ENCODE results near the gene DNM3. TPM values are rescaled to one million over a fixed set of nuclear protein-coding genes. Genes with fewer than 3 reads are reported as not detected.
A peak's percentile ranks its signal among the peaks of the same experiment; 100 is the strongest.

The DNM3 gene
- polyA plus RNA-seq, 3 donors: 0.15 TPM; not detected in 2

GRCh38 chr1:171965777-171966176 is 124.5 kb downstream of the DNM3 start:
- no peaks in the 10 kb centered on the region for H3K4me1 ChIP-seq (ENCODE audit: control insufficient read depth in 1 of 2, insufficient read depth in 2 of 2, low read length in 2 of 2)
- intact Hi-C loops (cut with micrococcal nuclease): no loop called here
- no peak overlapping the region for H3K27ac Mint-ChIP-seq
- H3K27me3 Mint-ChIP-seq (ENCODE audit: low read depth in 3 of 3): peaks cover 0 to 2% (median 0%) of the 10 kb centered on the region in 3 donors
- H3K4me1 Mint-ChIP-seq: peaks cover 4% of the 10 kb centered on the region
- no peak overlapping the region for H3K4me3 ChIP-seq (replicated peaks in 1 of 3; ENCODE audit: low read depth in 2 of 3, low read length in 3 of 3)
- no peak overlapping the region for H3K27ac ChIP-seq (ENCODE audit: low read depth in 1 of 2, low read length in 2 of 2)
- H3K9me3 ChIP-seq (replicated peaks in 1 of 2; ENCODE audit: control insufficient read depth in 1 of 2, insufficient read depth in 1 of 2, low read length in 2 of 2): no peaks in the 10 kb centered on the region
- H3K36me3 Mint-ChIP-seq: no peaks in the 10 kb centered on the region
- no peak overlapping the region for H2AFZ ChIP-seq (ENCODE audit: insufficient read depth, low read depth, low read length, poor library complexity, severe bottlenecking)
- H3K36me3 ChIP-seq (replicated peaks in 1 of 2; ENCODE audit: control insufficient read depth in 1 of 2, insufficient read depth in 2 of 2, low read length in 2 of 2): no peaks in the 10 kb centered on the region
- H3K79me2 ChIP-seq (ENCODE audit: insufficient read depth, low read length): no peaks in the 10 kb centered on the region
- peaks cover 0 to 1% (median 0%) of the 10 kb centered on the region in 7 donors for H3K9me3 Mint-ChIP-seq
- H3K27me3 ChIP-seq (ENCODE audit: control insufficient read depth in 2 of 2, insufficient read depth in 2 of 2, low read length in 2 of 2): no peaks in the 10 kb centered on the region
- WGBS (ENCODE audit: insufficient coverage): no CpG with 5 or more reads among the region's 2 CpGs
- no peak overlapping the region for H3K9ac ChIP-seq (ENCODE audit: insufficient read depth, low read length, poor library complexity, severe bottlenecking)
- H4K20me1 ChIP-seq (ENCODE audit: insufficient read depth, low read length): no peaks in the 10 kb centered on the region
- no peak for DNase-seq
- no peak overlapping the region for H3K4me3 Mint-ChIP-seq
- TF ChIP-seq CTCF (IDR thresholded peaks at IDR 0.05): no peak
- no peak overlapping the region for H3K4me2 ChIP-seq (replicated peaks; ENCODE audit: extremely low read depth, low read length, poor library complexity, severe bottlenecking)

- intact Hi-C loops (cut with micrococcal nuclease): no loop called here
- Histone ChIP-seq H4K20me1 (ENCODE audit: insufficient read depth, low read length) (no peaks in the 10 kb centered on the region), H2AFZ (ENCODE audit: insufficient read depth, low read depth, low read length, poor library complexity, severe bottlenecking) (no peak overlapping the region), H3K4me1 (ENCODE audit: control insufficient read depth in 1 of 2, insufficient read depth in 2 of 2, low read length in 2 of 2) (no peaks in the 10 kb centered on the region), H3K4me3 (replicated peaks in 1 of 3; ENCODE audit: low read depth in 2 of 3, low read length in 3 of 3) (no peak overlapping the region), H3K9me3 (replicated peaks in 1 of 2; ENCODE audit: control insufficient read depth in 1 of 2, insufficient read depth in 1 of 2, low read length in 2 of 2) (no peaks in the 10 kb centered on the region), H3K9ac (ENCODE audit: insufficient read depth, low read length, poor library complexity, severe bottlenecking) (no peak overlapping the region), H3K27ac (ENCODE audit: low read depth in 1 of 2, low read length in 2 of 2) (no peak overlapping the region), H3K4me2 (replicated peaks; ENCODE audit: extremely low read depth, low read length, poor library complexity, severe bottlenecking) (no peak overlapping the region), H3K36me3 (replicated peaks in 1 of 2; ENCODE audit: control insufficient read depth in 1 of 2, insufficient read depth in 2 of 2, low read length in 2 of 2) (no peaks in the 10 kb centered on the region), H3K27me3 (ENCODE audit: control insufficient read depth in 2 of 2, insufficient read depth in 2 of 2, low read length in 2 of 2) (no peaks in the 10 kb centered on the region), H3K79me2 (ENCODE audit: insufficient read depth, low read length) (no peaks in the 10 kb centered on the region)
- Mint-ChIP-seq H3K36me3 (no peaks in the 10 kb centered on the region), H3K27ac (peak overlapping the region in 1 of 7 donors; percentile 33), H3K27me3 (ENCODE audit: low read depth in 3 of 3) (peaks cover 0 to 2% (median 0%) of the 10 kb centered on the region in 3 donors), H3K9me3 (peaks cover 0 to 1% (median 0%) of the 10 kb centered on the region in 7 donors), H3K4me3 (no peak overlapping the region), H3K4me1 (peaks cover 4% of the 10 kb centered on the region)
- no peak for DNase-seq
- WGBS (ENCODE audit: insufficient coverage): 41% methylated on average over 2 of the region's 3 CpGs
- TF ChIP-seq CTCF (IDR thresholded peaks at IDR 0.05): no peak
Measured at GRCh38 chr1:171966426-171967220, 125.3 kb downstream of the DNM3 start.
